OCI-LY7 (cell line): ENCODE measurements around the gene PRSS33.

ENCODE experiments used
- EZH2phosphoT487 ChIP-seq: fragments of 200-600 bp; sonication (generic); IDR thresholded peaks from 2 replicates; pipeline ENCODE4 v1.6.1; 2018; ENCODE audit warnings: low read depth, borderline replicate concordance, mild to moderate bottlenecking, mixed run types, antibody characterized with exemption, low read length, moderate library complexity, mixed read lengths
- TF ChIP-seq, protein P1 (sequence below): fragments of 200-600 bp; sonication (generic); conservative IDR thresholded peaks from 2 replicates; pipeline ENCODE4 v1.5.1; 2014; ENCODE audit warnings: mild to moderate bottlenecking, antibody characterized with exemption, low read length, moderate library complexity, mixed read lengths

DNA sequence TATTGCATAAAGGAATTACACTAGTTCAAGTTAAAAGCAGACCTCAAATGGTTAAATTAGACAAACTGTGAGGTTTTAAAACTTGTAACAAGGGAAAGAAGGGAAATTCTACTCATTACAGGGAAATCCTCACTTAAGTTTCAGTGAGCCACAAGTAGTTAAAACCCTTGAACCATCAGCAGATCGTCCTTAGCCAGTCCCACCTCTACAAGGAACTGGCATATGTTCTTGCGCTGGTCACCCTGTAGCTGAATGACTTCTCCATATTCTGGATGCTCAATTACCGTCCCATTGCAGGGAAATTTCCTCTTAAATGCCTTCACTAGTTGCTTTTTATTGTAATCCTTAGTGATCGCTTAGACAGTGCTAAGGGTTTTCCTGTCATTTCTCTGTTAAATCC lies 35.1 kb upstream of the PRSS33 start:
- TF ChIP-seq, protein P1, sequence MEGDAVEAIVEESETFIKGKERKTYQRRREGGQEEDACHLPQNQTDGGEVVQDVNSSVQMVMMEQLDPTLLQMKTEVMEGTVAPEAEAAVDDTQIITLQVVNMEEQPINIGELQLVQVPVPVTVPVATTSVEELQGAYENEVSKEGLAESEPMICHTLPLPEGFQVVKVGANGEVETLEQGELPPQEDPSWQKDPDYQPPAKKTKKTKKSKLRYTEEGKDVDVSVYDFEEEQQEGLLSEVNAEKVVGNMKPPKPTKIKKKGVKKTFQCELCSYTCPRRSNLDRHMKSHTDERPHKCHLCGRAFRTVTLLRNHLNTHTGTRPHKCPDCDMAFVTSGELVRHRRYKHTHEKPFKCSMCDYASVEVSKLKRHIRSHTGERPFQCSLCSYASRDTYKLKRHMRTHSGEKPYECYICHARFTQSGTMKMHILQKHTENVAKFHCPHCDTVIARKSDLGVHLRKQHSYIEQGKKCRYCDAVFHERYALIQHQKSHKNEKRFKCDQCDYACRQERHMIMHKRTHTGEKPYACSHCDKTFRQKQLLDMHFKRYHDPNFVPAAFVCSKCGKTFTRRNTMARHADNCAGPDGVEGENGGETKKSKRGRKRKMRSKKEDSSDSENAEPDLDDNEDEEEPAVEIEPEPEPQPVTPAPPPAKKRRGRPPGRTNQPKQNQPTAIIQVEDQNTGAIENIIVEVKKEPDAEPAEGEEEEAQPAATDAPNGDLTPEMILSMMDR = no peak
- TF ChIP-seq EZH2phosphoT487 = no peak
